DMS 273 treated with DMSO at 0.1 percent for 48 hours (cell line): ENCODE measurements around the gene OST4.

ENCODE experiments used
- DNase-seq: peaks from one replicate; lab custom pipeline; 2025; lab: John Stamatoyannopoulos, UW

Gene OST4

GRCh38 chr2:27025861-27026851, 45.3 kb downstream of the OST4 start:
- DNase-seq, result no peak

- DNase-seq, result no peak
Measured at GRCh38 chr2:27025281-27025800, 46.1 kb downstream of the OST4 start.

DNA sequence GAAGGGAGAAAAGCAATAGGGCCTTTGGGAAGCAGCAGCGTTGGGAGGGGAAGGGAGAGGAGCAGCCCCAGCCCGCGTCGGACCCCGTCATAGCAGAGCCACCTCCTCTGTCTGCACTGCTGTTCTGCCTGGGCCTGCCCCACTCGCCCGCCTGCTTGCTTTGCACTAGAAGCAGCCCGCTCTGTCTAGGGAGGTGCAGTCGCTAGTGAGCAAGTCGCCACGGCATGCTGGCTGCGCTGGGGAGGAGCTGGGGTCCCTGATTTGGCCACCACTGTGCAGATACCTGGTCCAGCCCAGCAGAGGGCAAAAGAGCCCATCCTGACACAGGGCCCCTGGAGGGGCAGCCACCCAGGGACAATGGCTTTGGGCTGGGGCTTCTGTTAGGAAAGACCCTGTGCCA, 46.6 kb downstream of the OST4 start:
- no peak for DNase-seq

DNA sequence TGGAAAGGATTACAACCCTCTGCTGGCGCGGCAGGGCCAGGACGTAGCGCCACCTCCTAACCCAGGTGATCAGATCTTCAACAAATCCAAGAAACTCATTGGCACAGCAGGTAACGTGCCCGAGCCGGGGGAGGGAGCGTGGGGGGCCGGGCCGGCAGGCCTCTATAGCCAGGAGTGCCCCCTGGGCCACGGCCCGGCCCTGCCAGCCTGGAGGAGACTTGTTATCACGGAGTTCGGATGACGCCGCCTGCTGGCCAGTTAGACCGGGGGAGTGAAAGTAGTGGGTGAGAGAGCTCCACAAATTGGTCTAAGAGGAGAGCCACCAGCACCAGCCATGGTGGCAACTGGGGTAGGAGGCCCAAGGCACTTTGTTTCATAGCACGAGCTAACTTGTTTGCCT, 47.3 kb downstream of the OST4 start:
- no peak for DNase-seq

- no peak for DNase-seq
Measured at GRCh38 chr2:27023740-27024139, 47.7 kb downstream of the OST4 start.

DNA sequence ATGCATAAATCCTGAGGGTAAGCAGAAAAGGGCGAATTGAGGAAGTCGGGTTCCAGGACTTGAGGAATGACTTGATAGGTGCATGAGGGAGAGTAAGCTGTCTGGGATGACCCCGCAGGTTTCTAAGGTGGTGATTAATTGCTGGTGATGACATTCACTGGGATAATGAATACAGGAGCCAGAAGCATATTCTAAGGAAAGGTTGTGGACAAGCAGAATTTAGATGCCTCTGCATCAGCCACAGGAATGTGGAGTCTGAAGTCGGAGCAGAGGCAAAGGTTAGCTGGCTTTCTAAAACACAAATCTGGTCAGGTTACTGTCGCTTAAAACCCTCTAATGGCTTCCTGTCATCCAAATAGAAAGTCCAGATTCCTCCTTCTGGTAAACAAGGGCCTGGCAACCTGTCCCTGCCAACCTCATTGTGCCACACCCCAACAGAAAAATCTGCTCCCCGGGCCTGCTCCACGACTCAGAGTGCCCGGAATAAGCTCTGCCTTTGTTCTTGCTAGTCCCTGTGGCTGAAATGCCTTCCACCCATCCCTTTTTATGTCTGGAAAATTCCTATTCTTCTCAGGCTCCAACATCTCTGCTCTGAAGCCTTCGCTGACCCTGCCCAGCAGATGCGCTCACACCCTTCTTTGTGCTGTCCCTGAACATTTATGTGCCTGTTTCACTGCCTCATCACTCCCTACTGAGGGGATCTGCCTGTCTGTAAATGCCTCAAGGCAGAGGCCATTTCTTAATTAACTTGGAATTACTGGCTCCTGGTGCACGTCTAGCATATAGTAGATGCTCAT, 50.0 kb downstream of the OST4 start:
- DNase-seq, result no peak
